VCaP (cell line): ENCODE data around the gene RAB34.
"Not testable (repeated sequence)": the region's sequence is repeated elsewhere in the genome, so short reads cannot be mapped to it uniquely, and the experiment has no call there.

ENCODE experiments used
- H3K27ac ChIP-seq: fragments of 450-650 bp; 2 replicates; pipeline ENCODE4 v1.5.1; 2017
- TF ChIP-seq, protein P1 (sequence below): fragments of 450-650 bp; conservative IDR thresholded peaks from 2 replicates; pipeline ENCODE4 v1.5.1; 2017; ENCODE audit warnings: mild to moderate bottlenecking, moderate library complexity

The RAB34 gene

DNA sequence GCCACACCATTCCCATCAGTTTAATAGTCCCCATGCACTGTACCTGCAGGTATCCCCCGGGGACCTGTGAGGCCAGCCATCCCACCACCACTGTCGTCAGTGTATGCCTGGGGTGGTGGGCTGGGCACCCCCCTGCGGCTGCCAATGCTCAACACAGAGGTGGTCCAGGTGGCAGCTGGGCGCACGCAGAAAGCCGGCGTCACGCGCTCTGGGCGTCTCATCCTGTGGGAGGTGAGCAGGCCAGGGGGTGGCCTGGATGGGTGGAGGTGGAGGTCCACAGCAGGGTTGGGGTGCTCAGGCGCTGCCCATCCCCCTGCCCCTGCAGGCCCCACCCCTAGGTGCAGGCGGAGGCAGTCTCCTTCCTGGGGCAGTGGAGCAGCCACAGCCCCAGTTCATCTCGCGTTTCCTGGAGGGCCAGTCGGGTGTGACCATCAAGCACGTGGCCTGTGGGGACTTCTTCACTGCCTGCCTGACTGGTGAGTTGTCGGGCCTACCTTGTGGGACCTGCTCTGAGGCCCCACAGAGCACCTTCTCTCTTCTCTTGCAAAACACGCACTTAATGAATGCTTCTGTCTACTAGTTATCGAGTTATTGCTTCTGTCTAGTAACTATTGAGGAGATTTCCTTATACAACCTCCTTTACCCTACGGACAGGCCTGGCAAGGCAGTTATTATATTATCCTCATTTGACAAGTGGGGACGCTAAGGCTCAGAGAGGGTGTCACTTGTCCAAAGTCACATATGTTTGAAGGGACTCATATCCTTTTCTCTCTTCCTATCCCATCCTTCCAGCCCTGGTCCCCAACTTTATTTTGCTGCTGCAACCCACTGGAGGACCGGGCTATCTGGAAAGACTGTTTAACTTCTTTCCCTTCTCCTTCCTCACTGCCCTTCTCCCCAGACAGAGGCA lies 20.4 kb upstream of the RAB34 start:
- TF ChIP-seq, protein P1, sequence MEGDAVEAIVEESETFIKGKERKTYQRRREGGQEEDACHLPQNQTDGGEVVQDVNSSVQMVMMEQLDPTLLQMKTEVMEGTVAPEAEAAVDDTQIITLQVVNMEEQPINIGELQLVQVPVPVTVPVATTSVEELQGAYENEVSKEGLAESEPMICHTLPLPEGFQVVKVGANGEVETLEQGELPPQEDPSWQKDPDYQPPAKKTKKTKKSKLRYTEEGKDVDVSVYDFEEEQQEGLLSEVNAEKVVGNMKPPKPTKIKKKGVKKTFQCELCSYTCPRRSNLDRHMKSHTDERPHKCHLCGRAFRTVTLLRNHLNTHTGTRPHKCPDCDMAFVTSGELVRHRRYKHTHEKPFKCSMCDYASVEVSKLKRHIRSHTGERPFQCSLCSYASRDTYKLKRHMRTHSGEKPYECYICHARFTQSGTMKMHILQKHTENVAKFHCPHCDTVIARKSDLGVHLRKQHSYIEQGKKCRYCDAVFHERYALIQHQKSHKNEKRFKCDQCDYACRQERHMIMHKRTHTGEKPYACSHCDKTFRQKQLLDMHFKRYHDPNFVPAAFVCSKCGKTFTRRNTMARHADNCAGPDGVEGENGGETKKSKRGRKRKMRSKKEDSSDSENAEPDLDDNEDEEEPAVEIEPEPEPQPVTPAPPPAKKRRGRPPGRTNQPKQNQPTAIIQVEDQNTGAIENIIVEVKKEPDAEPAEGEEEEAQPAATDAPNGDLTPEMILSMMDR: no peak
- no peak overlapping the region; the same call in 1 of the 2 replicates for H3K27ac ChIP-seq

DNA sequence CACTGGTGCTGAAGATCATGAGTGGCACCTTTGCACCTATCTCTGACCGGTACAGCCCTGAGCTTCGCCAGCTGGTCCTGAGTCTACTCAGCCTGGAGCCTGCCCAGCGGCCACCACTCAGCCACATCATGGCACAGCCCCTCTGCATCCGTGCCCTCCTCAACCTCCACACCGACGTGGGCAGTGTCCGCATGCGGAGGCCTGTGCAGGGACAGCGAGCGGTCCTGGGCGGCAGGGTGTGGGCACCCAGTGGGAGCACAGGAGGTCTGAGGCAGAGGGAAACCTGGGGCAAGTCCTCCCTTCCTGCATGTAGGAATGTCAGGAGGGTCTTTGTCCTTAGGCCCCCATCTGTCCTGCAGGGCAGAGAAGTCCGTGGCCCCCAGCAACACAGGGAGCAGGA lies 19.6 kb upstream of the RAB34 start:
- TF ChIP-seq, protein P1: no peak
- H3K27ac ChIP-seq: no peak overlapping the region

- H3K27ac ChIP-seq: not testable (repeated sequence)
Measured at GRCh38 chr17:28735913-28736769, 18.5 kb upstream of the RAB34 start.

GRCh38 chr17:28735242-28735722 lies 17.6 kb upstream of the RAB34 start:
- TF ChIP-seq, protein P1: no peak

DNA sequence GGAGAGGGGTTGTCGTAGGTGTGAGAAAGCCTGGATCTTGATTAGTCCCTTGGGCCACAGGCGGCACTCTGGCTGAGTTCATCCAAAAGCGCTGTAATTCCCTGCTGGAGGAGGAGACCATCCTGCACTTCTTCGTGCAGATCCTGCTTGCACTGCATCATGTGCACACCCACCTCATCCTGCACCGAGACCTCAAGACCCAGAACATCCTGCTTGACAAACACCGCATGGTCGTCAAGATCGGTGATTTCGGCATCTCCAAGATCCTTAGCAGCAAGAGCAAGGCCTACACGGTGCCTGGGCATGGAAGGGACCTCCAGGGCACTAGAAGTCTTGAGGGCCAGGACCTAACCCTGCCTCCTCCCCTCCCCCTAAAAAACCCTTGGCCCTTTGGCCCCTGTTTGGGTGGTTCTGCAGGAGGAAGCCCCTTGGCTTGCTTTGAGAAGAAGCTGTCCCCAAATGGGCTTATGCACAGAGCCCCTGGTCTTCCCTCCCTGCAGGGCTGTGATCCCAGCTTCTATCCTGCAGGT lies 17.1 kb upstream of the RAB34 start:
- no peak overlapping the region for H3K27ac ChIP-seq

More at GRCh38 chr17:28735242-28735722, 17.6 kb upstream of the RAB34 start:
- no peak overlapping the region for H3K27ac ChIP-seq

GRCh38 chr17:28733346-28733745 lies 15.7 kb upstream of the RAB34 start:
- H3K27ac ChIP-seq: no peak overlapping the region
- TF ChIP-seq, protein P1: no peak

More for the DNA sequence above, 17.1 kb upstream of the RAB34 start:
- TF ChIP-seq, protein P1: no peak

DNA sequence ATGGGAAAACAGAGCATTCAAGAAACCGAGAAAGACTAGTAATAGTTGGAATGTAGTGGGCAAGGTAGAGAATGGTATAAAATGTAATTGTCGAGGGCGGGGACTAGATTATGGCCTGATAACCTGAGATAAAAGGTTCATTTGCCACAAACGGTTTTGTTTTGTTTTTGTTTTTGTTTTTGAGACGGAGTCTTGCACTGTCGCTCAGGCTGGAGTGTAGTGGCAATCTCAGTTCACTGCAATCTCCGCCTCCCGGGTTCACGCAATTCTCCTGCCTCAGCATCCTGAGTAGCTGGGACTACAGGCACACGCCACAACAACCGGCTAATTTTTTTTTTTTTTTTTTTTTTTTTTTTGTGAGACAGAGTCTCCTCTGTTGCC lies 12.3 kb upstream of the RAB34 start:
- TF ChIP-seq, protein P1: no peak
- H3K27ac ChIP-seq: peak overlapping the region; percentile 100
